ENCODE data around the gene BTNL2. TPM values are rescaled to one million over a fixed set of nuclear protein-coding genes. Genes with fewer than 3 reads are reported as not detected.

The BTNL2 gene
- total RNA-seq, 2 experiments from 2014 or later: not detected

GRCh38 chr6:32432050-32432450 lies 25.1 kb upstream of the BTNL2 start:
- H3K4me3 ChIP-seq (ENCODE audit: low read length): no peak overlapping the region
- H3K27me3 Mint-ChIP-seq: peaks cover 5% of the 10 kb centered on the region
- H3K36me3 ChIP-seq (ENCODE audit: insufficient read depth, low read length): no peaks in the 10 kb centered on the region
- no peaks in the 10 kb centered on the region for H3K9me3 Mint-ChIP-seq
- ChIA-PET POLR2A (no interaction called here), CTCF (interaction anchor here (0.8 to 2.6 kb wide), 5 partner anchors 18 to 368 kb away, joined by 3 to 12 read pairs (median 3); no protein-coding TSS in a partner anchor)
- peak; percentile 64 for TF ChIP-seq CTCF (IDR thresholded peaks at IDR 0.05)
- H3K4me3 Mint-ChIP-seq: no peak overlapping the region
- H3K27ac Mint-ChIP-seq: no peak overlapping the region
- no peaks in the 10 kb centered on the region for H3K27me3 ChIP-seq (ENCODE audit: control insufficient read depth in 1 of 2, insufficient read depth in 2 of 2, low read length in 2 of 2)
- H3K4me1 ChIP-seq (ENCODE audit: insufficient read depth, low read length): no peaks in the 10 kb centered on the region
- no peak overlapping the region for H3K27ac ChIP-seq (ENCODE audit: low read depth in 1 of 2, low read length in 2 of 2)
- no peaks in the 10 kb centered on the region for H3K36me3 Mint-ChIP-seq (ENCODE audit: low read depth)
- no peaks in the 10 kb centered on the region for H3K4me1 Mint-ChIP-seq (ENCODE audit: low read depth)
- intact Hi-C loops (cut with DNase I, micrococcal nuclease): loop anchor here (1.0 to 5.0 kb wide), 3 partner anchors 260 to 365 kb away; no protein-coding TSS in a partner anchor
- no peak for ATAC-seq (ENCODE audit: poor library complexity)
- H3K9me3 ChIP-seq (ENCODE audit: control insufficient read depth in 1 of 2, insufficient read depth in 1 of 2, low read length in 2 of 2): no peaks in the 10 kb centered on the region
- DNase-seq: peak in 3 of 14 experiments; percentile 56 to 66 (median 63)

DNA sequence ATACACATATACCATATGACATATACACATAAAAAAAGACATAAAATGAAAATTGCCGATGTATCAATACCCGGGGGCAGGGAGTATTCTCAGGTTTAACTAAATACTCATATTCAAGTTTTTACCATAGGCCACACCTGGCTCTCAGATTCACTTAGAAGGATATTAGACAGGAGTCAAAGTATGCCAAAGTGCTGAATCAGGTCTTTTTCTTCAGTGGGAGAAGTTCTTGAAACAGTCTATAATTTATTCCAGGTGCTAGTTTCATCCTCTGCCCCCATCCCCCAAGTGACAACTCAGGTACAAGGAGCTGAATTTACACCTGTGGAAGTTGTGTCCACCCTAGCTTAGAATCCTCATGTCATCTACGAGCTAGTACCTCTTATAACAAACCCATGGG lies 24.2 kb upstream of the BTNL2 start:
- no peak overlapping the region for H3K4me3 Mint-ChIP-seq
- H3K27me3 Mint-ChIP-seq: peaks cover 9% of the 10 kb centered on the region
- no peaks in the 10 kb centered on the region for H3K4me1 ChIP-seq (ENCODE audit: insufficient read depth, low read length)
- no peaks in the 10 kb centered on the region for H3K27me3 ChIP-seq (ENCODE audit: control insufficient read depth in 1 of 2, insufficient read depth in 2 of 2, low read length in 2 of 2)
- no peaks in the 10 kb centered on the region for H3K9me3 ChIP-seq (ENCODE audit: control insufficient read depth in 1 of 2, insufficient read depth in 1 of 2, low read length in 2 of 2)
- no peaks in the 10 kb centered on the region for H3K4me1 Mint-ChIP-seq (ENCODE audit: low read depth)
- intact Hi-C loops (cut with DNase I, micrococcal nuclease): loop anchor here in 1 of 2 experiments (5.0 kb wide), 1 partner anchor 366 kb away; no protein-coding TSS in a partner anchor
- no peak overlapping the region for H3K27ac Mint-ChIP-seq
- no peak overlapping the region for H3K27ac ChIP-seq (ENCODE audit: low read depth in 1 of 2, low read length in 2 of 2)
- H3K36me3 Mint-ChIP-seq (ENCODE audit: low read depth): no peaks in the 10 kb centered on the region
- no peaks in the 10 kb centered on the region for H3K9me3 Mint-ChIP-seq
- no peaks in the 10 kb centered on the region for H3K36me3 ChIP-seq (ENCODE audit: insufficient read depth, low read length)
- no peak overlapping the region for H3K4me3 ChIP-seq (ENCODE audit: low read length)
- no peak for TF ChIP-seq CTCF (IDR thresholded peaks at IDR 0.05)
- ChIA-PET POLR2A (interaction anchor here (0.7 kb wide), 1 partner anchor 437 kb away, joined by 3 read pairs; no protein-coding TSS in a partner anchor), CTCF (interaction anchor here (1.6 to 2.6 kb wide), 2 partner anchors 261 to 269 kb away, joined by 4 to 12 read pairs; no protein-coding TSS in a partner anchor)
- no peak for ATAC-seq (ENCODE audit: poor library complexity)
- no peak for DNase-seq

DNA sequence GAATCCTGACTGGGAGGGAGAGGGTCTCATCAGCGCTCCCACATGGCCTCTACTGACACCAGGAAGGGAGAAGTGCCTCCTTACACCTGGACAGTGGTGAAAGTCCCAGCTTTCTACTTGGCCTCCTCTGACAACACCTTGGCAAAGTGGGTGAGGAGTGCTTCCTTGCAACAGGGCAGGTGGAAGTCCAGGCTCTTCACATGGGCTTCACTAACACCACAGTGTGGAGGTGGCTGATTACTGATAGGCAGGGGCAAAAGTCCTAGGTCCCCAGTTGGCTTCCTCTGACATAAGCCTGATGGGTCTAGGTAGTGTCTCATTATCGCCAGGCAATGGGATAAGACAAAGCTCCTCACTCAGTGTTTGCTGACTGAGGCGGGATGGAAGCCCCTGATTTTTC lies 23.2 kb upstream of the BTNL2 start:
- intact Hi-C loops (cut with DNase I, micrococcal nuclease): loop anchor here in 1 of 2 experiments (5.0 kb wide), 1 partner anchor 367 kb away; no protein-coding TSS in a partner anchor
- TF ChIP-seq CTCF (IDR thresholded peaks at IDR 0.05): no peak
- Histone ChIP-seq H3K36me3 (ENCODE audit: insufficient read depth, low read length) (no peaks in the 10 kb centered on the region), H3K4me3 (ENCODE audit: low read length) (no peak overlapping the region), H3K4me1 (ENCODE audit: insufficient read depth, low read length) (no peaks in the 10 kb centered on the region), H3K27me3 (ENCODE audit: control insufficient read depth in 1 of 2, insufficient read depth in 2 of 2, low read length in 2 of 2) (no peaks in the 10 kb centered on the region), H3K9me3 (ENCODE audit: control insufficient read depth in 1 of 2, insufficient read depth in 1 of 2, low read length in 2 of 2) (no peaks in the 10 kb centered on the region), H3K27ac (ENCODE audit: low read depth in 1 of 2, low read length in 2 of 2) (no peak overlapping the region)
- no peak for DNase-seq
- no peaks in the 10 kb centered on the region for H3K4me1 Mint-ChIP-seq (ENCODE audit: low read depth)
- ATAC-seq (ENCODE audit: poor library complexity): no peak
- H3K9me3 Mint-ChIP-seq: no peaks in the 10 kb centered on the region
- ChIA-PET CTCF (no interaction called here), POLR2A (no interaction called here)
- H3K4me3 Mint-ChIP-seq: no peak overlapping the region
- H3K27ac Mint-ChIP-seq: no peak overlapping the region
- no peaks in the 10 kb centered on the region for H3K36me3 Mint-ChIP-seq (ENCODE audit: low read depth)
- peaks cover 9% of the 10 kb centered on the region for H3K27me3 Mint-ChIP-seq
